Measurements from ENCODE around the gene ATP2A2.

DNA sequence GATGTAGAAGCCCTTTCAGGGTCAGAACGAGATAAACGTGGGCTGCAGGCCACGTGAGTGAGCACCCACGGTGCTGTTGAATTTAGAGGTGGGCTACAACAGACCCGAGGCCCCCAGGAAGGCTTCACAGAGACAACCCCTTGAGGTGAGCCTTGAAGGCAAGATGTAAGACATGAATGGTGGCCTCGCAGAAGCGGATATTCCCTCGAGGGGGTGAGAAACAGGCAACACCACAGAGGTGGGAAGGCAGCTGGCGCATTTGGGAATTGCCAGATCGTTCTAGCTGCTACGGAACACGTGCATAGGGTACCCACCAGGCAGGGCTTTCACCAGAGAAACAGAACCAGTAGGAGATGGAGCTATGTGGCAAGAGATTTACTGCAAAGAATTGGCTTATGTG is 22.6 kb upstream of the ATP2A2 start:
- TF ChIP-seq SPI1 (IDR thresholded peaks at IDR 0.05; ENCODE audit: low read depth, low read length) = no peak
- TF ChIP-seq TAF1 (IDR thresholded peaks at IDR 0.05; ENCODE audit: low read depth, low read length) = no peak
- no peak for TF ChIP-seq POU2F2 (IDR thresholded peaks at IDR 0.05; ENCODE audit: low read depth, low read length)
- TF ChIP-seq POLR2A (IDR thresholded peaks at IDR 0.05; ENCODE audit: low read depth, low read length) = no peak
- no peak for TF ChIP-seq POLR2AphosphoS5 (IDR thresholded peaks at IDR 0.05; ENCODE audit: low read depth, low read length)

All from GM12891 (cell line).